Measurements from ENCODE around the gene FLYWCH1. TPM values are rescaled to one million over a fixed set of nuclear protein-coding genes. Genes with fewer than 3 reads are reported as not detected.

The FLYWCH1 gene
- total and polyA plus RNA-seq, 9 of the 15 experiments (the other 6 are each of a cell fraction or from before 2014, with no cell fraction given): 0.18 to 33.6 (median 11.3) TPM

DNA sequence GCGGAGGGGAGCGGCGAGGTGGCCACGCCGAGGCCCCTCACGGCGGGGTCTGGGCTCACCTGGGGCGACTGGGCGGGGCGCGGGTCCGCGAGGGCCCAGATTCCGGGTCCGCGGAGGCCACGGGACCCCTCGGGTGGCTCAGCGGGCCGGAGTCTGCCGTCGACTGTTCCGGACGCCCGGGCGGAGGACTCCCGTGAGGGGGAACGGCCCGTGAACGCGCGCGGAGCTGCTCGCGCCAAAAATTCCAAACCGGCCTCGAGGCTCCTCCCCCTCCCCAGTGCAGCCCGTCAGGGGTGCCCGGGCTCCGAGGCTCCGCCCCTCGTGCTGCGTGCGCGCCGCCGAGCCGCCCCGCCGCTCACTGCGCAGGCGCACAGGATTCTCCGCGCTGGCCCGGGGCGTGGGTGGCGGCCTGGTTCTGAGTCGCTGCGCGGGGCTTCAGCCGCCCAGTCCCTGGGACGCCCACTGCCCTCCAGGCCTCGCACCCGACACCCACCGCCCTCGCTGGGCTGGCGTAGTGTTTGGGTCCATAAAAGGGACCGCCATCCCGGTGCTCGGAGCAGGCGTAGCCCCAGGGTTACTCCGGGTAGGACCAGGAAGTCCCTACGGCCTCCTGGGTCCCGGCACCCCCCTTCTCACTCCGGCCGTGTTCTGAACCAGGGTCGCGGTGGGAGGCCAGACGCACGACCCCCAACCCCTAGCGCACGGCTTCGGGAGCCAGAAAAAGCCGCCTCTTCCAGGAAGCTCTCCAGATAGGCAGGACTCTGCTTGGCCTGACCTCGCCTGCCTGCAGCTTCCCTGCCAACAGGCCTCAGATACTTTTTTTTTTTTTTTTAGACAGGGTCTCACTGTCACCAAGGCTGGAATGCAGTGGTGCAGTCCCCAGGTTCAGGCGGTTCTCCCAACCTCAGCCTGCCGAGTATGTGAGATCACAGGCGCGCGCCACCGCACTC lies 68.8 kb downstream of the FLYWCH1 start, which contains the start of gene PKMYT1 (continued):
- no peak for TF ChIP-seq TCF7L2 (IDR thresholded peaks at IDR 0.05; ENCODE audit: low read depth, low read length)
- TF ChIP-seq, protein P1, sequence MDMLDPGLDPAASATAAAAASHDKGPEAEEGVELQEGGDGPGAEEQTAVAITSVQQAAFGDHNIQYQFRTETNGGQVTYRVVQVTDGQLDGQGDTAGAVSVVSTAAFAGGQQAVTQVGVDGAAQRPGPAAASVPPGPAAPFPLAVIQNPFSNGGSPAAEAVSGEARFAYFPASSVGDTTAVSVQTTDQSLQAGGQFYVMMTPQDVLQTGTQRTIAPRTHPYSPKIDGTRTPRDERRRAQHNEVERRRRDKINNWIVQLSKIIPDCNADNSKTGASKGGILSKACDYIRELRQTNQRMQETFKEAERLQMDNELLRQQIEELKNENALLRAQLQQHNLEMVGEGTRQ (CRISPR knock-in tag; IDR thresholded peaks at IDR 0.05): no peak
- TF ChIP-seq SMARCE1 (IDR thresholded peaks at IDR 0.05): no peak
- TF ChIP-seq, protein P2, sequence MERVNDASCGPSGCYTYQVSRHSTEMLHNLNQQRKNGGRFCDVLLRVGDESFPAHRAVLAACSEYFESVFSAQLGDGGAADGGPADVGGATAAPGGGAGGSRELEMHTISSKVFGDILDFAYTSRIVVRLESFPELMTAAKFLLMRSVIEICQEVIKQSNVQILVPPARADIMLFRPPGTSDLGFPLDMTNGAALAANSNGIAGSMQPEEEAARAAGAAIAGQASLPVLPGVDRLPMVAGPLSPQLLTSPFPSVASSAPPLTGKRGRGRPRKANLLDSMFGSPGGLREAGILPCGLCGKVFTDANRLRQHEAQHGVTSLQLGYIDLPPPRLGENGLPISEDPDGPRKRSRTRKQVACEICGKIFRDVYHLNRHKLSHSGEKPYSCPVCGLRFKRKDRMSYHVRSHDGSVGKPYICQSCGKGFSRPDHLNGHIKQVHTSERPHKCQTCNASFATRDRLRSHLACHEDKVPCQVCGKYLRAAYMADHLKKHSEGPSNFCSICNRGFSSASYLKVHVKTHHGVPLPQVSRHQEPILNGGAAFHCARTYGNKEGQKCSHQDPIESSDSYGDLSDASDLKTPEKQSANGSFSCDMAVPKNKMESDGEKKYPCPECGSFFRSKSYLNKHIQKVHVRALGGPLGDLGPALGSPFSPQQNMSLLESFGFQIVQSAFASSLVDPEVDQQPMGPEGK (CRISPR knock-in tag; IDR thresholded peaks at IDR 0.05; ENCODE audit: borderline replicate concordance): no peak
- TF ChIP-seq, protein P3, sequence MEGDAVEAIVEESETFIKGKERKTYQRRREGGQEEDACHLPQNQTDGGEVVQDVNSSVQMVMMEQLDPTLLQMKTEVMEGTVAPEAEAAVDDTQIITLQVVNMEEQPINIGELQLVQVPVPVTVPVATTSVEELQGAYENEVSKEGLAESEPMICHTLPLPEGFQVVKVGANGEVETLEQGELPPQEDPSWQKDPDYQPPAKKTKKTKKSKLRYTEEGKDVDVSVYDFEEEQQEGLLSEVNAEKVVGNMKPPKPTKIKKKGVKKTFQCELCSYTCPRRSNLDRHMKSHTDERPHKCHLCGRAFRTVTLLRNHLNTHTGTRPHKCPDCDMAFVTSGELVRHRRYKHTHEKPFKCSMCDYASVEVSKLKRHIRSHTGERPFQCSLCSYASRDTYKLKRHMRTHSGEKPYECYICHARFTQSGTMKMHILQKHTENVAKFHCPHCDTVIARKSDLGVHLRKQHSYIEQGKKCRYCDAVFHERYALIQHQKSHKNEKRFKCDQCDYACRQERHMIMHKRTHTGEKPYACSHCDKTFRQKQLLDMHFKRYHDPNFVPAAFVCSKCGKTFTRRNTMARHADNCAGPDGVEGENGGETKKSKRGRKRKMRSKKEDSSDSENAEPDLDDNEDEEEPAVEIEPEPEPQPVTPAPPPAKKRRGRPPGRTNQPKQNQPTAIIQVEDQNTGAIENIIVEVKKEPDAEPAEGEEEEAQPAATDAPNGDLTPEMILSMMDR (IDR thresholded peaks at IDR 0.05 in 2 of 3, conservative IDR thresholded peaks at IDR 0.05 in 1 of 3; ENCODE audit: insufficient read depth in 2 of 3, low read depth in 1 of 3, low read length in 3 of 3): no peak
- TF ChIP-seq MXI1 (IDR thresholded peaks at IDR 0.05; ENCODE audit: low read depth, low read length): no peak
- no peak for TF ChIP-seq FOXK1 (CRISPR knock-in tag; IDR thresholded peaks at IDR 0.05; ENCODE audit: borderline replicate concordance)
- no peak for TF ChIP-seq ZNF224 (CRISPR knock-in tag; IDR thresholded peaks at IDR 0.05)
- TF ChIP-seq KAT2B (IDR thresholded peaks at IDR 0.05; ENCODE audit: low read depth, low read length): no peak
- TF ChIP-seq TCFL5 (CRISPR knock-in tag; conservative IDR thresholded peaks at IDR 0.05): no peak
- no peak for TF ChIP-seq ZNF347 (CRISPR knock-in tag; IDR thresholded peaks at IDR 0.05; ENCODE audit: low read depth)
- 0 out of 2 replicates have a peak, but pooled peaks have one; percentile 13 for TF ChIP-seq PRMT5 (CRISPR knock-in tag; IDR thresholded peaks at IDR 0.05)
- peak; percentile 87 for TF ChIP-seq TAF1 (IDR thresholded peaks at IDR 0.05; ENCODE audit: control insufficient read depth, extremely low read depth, insufficient read depth, low read length, severe bottlenecking)
- TF ChIP-seq, protein P4, sequence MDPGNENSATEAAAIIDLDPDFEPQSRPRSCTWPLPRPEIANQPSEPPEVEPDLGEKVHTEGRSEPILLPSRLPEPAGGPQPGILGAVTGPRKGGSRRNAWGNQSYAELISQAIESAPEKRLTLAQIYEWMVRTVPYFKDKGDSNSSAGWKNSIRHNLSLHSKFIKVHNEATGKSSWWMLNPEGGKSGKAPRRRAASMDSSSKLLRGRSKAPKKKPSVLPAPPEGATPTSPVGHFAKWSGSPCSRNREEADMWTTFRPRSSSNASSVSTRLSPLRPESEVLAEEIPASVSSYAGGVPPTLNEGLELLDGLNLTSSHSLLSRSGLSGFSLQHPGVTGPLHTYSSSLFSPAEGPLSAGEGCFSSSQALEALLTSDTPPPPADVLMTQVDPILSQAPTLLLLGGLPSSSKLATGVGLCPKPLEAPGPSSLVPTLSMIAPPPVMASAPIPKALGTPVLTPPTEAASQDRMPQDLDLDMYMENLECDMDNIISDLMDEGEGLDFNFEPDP (CRISPR knock-in tag; IDR thresholded peaks at IDR 0.05): no peak
- TF ChIP-seq ZNF239 (CRISPR knock-in tag; IDR thresholded peaks at IDR 0.05): no peak
- TF ChIP-seq, protein P5, sequence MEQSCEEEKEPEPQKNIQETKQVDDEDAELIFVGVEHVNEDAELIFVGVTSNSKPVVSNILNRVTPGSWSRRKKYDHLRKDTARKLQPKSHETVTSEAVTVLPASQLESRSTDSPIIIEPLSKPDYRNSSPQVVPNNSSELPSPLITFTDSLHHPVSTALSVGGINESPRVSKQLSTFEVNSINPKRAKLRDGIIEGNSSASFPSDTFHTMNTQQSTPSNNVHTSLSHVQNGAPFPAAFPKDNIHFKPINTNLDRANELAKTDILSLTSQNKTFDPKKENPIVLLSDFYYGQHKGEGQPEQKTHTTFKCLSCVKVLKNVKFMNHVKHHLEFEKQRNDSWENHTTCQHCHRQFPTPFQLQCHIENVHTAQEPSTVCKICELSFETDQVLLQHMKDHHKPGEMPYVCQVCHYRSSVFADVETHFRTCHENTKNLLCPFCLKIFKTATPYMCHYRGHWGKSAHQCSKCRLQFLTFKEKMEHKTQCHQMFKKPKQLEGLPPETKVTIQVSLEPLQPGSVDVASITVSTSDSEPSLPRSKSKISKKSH (CRISPR knock-in tag; IDR thresholded peaks at IDR 0.05): no peak
- no peak for TF ChIP-seq TAF15 (IDR thresholded peaks at IDR 0.05; ENCODE audit: low read depth, low read length)
- peak; percentile 87 for TF ChIP-seq SUPT5H (IDR thresholded peaks at IDR 0.05)

Measured in K562 (cell line).